Measurements from ENCODE around the gene GBGT1.
"Not testable (repeated sequence)": the region's sequence is repeated elsewhere in the genome, so short reads cannot be mapped to it uniquely, and the experiment has no call there.

Gene GBGT1

DNA sequence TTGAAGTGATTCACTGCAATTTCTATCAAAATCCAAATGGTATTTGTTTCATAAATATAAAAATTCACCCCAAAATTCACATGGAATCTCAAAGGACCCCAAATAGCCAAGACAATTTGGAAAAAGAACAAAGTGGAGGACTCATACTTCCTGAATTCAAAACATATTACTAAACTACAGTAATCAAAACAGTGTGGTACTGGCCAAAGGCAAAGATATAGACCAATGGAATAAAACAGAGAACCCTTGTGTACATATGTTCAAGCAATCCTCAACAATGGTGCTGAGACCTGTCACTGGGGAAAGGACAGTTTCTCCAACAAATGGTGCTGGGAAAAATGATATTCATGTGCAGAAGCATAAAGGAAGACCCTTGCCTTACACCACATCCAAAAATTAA is 31.3 kb upstream of the GBGT1 start:
- DNase-seq (ENCODE audit: low spot score): no peak

DNA sequence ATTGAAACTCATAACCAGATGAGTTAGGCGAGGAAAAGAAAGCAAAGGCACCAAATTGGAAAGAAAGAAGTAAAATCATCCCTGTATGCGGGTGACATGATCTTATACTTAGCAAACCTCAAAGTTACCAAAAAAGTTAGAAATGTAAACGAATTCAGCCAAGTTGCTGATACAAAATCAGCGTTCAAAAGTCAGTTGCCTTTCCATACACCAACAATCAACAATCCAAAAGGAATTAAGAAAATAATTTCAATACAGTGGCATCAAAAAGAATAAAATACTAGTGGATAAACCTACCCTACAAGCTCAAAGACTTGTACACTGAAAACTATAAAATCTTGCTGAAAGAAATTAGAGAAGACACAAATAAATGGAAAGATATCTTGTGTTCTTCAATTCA is 30.9 kb upstream of the GBGT1 start:
- no peak for DNase-seq (ENCODE audit: low spot score)

DNA sequence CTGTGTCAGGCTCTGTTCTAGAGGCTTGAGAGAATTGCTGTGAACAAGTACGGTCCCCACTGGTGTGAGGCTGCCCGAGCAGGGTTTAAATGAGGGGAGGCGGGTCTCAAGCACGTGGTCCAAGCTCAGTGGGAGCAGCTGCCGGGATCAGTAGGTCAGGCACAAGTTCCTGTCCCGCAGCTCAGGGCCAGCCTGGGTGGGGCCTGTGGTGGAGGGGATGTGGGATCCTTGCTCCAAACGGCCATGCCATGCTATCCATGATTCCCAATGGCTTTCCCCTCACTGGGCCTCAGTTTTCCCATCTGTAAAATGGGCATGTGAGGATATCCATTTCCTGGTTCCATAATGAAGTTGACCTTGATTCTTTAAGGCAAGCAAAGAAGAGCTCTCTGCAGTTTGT is 28.3 kb upstream of the GBGT1 start:
- DNase-seq (ENCODE audit: low spot score): no peak

DNA sequence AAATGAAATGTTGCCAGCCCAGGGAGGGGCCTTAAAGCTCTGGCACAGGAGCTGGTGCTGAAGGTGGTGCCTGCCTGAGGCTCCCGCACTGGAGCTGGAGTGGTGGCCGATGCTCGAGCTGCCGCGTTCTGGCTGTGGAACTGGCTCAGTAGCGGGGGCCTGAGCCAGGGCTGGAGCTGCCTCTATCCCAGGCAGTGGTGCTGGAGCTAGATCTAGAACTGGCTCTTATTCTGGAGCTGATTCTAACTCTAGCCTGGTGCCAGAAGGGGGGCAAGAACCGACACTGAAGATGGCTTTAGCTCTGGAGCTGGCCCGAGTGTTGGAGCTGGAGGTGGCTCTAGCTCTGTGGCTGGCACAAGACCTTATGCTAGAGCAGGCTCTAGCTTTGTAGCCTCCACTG is 26.1 kb upstream of the GBGT1 start:
- no peak for DNase-seq (ENCODE audit: low spot score)

DNA sequence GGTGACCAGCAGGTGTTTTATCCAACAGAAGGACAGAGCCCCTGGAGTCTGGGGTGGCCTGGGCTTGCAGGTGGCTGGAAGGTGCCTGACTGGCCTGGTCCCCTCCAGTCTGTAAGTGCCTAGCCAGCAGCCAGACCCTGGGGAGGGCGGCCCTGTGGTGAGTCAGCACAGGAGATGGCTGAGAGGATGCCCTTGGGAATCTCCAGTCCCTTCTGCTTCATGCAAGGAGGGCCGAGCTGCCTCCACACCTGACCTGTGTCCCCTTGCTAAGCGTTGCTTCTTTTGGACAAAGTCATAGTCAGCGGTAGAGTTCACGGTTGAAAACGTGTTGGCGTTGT is 25.1 kb upstream of the GBGT1 start:
- no peak for DNase-seq (ENCODE audit: low spot score)

DNA sequence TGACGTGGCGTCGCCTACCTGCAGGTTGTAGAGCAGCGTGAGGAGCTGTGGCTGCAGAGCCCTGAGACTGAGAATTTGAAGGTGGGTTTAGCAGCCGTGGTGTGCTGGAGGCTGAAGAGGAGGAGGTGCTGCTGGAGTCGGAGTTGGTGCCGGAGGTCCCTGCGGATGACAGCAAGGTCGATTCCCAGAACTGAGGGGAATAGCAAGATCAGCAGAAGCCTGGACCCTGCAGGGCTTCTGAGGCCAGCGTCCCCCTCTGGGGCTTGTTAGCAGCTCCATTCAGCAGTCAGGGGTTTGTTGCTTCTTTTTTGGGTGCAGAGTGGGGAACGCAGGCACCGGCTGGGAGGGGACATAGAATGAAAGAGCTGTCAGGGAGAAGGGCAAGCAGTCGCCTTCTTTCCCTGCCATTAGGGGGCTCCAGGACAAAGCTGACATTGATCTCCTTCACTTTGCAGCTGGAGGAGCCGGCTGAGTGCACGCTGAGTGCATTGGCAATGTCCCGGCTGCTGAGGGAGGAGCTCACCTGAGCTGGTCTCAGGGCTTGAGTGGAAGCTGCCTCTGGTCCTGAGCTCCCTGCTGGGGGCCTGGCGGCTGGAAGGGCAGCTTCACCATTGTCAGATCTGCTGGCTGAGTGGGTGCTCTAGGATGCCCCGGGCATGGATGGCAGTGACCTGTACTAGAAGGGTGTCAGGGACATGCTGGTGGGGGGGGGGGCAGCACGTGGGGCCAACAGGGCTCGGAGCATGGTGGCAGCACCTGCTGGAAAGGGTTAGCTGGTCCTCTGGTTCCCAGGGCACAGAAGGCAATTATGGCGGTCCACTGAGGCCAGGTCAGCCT is 24.5 kb upstream of the GBGT1 start:
- DNase-seq (ENCODE audit: low spot score): peak; percentile 27

DNA sequence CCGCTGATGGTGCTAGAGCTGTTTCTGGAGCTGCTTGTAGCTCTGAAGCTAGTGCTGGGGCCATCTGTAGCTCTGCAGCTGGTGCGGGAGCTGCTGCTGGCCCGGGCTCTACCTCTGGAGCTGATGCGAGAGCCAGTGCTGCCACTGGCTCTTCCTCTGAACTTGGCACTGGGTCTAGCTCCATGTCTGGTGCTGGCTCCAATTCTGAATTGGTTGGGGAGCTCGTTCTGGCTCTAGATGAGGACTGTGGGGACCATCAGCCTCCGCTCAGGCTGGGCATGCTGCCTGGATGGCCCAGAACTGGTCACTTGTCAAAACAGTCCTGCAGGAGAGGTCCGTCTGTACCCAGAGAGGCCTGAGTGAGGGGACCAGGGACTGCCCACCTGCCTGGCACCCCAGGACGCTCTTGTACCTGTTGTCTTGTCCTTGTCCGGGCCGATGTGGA is 23.9 kb upstream of the GBGT1 start:
- no peak for DNase-seq (ENCODE audit: low spot score)

DNA sequence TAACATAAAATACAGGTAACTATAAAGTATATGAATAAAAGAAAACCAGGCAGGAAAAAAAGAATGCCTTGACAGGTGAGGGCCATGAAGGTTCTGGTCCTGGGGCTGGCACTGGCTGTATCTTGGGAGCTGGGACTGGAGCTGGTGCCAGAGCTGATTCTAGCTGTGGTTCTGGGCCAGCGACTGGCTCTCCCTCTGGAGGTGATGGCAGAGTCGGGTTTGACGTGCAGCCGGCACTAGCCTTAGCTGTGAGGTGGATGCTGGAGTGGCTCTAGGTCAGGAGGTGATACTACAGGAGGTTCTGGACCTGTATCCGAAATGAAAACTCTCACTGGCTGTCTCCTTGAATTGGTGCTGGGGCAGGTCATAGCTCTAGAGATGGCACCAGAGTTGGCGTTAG is 23.0 kb upstream of the GBGT1 start:
- DNase-seq (ENCODE audit: low spot score): no peak

DNA sequence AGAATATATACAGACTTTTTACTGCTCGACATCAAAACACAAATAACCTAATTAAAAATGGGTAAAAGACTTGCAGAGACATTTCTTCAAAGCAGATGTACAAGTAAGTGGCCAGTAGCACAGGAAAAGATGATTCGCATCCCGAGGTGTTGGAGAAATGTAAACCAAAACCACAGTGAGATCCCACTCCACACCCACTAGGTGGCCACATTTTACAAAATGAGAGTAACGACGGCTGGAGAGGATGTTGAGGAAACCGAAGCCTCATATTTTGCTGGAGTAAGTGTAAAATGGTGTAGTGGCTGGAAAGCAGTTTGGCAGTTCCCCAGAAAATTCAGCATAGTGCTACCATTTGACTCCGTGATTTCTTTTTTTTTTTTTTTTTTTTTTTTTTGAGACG is 21.3 kb upstream of the GBGT1 start:
- DNase-seq (ENCODE audit: low spot score): peak; percentile 79

DNA sequence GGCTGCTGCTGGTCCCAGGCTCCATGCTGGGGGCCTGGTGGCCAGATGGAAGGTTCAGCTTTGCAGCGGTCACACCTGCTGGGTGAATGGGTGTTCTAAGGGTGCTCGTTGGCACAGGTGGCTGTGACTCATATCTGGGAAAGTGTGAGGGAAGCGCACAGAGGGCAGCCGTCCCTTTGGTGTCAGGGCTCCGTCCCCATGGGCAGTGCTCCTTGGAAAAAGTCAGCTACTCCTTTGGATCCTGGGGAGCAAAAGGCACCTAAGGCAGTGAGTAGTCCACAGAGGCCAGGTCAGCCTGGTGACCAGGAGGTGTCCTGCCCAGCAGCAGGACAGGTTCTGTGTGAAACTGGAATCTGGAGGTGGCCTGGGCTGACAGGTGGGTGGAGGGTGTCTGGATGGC is 18.4 kb upstream of the GBGT1 start:
- DNase-seq (ENCODE audit: low spot score): no peak

DNA sequence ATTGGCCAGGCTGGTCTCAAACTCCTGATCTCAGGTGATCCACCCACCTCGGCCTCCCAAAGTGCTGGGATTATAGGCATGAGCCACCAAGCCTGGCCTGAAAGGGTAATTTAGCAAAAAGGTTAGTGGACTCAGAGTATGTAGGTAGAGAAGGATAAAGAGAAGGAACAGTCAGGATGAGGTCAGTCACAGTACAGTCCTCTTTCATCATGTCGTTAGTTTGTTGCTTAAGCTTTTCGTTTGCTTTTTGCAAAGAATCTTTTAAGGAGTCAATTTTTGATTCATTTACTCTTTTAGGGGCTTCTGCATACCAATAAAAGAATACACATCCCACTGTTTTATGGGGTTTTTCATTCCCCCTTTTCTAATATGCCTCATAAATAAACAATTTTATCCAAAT is 17.8 kb upstream of the GBGT1 start:
- DNase-seq (ENCODE audit: low spot score): no peak

DNA sequence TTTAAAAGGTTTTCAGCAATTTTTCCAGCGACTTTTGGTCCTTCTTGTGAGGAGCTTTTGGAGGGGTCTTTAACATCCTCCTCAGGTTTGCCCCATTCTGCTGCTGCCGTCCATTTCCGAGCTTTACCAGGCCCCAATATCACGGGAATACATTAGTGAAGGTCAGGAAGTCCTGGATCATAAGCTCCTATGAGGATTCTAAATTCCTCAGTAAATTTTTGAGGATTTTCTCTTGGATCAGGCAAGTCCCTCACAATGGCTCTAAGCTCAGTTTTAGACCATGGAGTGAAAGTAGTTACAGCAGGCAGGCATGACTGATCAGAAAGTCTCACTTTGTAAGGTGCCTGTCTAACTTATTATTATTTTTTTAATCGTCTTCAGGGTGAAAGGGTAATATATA is 17.2 kb upstream of the GBGT1 start:
- no peak for DNase-seq (ENCODE audit: low spot score)

DNA sequence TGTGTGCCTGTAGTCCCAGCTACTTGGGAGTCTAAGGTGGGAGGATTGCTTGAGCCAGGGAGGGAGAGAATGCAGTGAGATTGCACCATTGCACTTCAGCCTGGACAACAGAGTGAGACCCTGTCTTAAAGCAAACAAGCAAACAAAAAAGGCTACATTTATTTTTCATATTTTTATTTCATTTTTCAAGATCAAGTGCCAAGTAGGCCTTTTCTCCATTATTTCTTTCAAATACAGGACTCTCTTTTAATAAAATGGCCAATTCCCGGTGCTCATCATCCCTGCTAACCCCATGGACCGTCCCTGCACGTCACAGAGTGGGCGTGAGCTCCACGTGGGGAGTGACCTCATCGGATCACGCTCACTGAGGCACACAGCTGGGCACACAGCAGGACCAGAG is 9.3 kb upstream of the GBGT1 start:
- no peak for DNase-seq (ENCODE audit: low spot score)

DNA sequence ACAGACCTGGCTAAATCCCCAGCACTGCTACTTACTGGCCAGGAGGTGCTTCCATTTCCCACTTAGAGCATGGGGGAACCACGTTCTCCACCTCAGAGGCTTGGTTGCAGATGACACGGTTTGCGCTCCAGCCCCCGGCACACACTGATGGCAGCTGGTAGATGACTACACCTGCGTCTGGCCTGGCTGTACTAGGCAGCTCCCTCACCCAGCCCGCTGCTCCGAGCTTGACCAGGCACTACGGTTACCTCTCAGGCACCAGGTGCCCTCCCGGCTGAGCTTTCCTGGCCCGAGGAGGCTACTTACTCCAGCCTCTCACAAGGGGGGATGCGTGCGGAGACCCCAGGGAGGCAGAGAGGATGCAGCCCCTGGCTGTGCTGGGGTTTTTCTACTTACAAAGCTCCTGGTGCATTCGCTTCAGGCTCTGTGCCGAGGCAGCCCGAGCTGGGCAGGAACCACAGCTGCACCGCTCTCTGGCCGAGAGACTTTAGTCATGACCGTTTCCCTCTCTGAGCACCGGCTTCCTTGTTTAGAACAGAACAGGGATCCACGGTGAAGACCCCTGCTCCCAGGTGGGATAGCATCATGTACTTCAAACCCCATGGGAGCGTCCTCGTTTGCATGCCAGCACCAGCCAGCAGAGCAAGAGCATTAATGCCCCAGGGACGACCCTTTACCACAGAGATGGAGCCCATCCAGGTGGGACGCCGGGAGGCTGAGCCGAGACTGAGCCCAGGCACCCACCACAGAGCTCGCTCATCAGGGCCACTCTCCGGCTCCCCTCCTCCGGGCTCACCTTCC is 7.6 kb upstream of the GBGT1 start:
- no peak for DNase-seq (ENCODE audit: low spot score)

DNA sequence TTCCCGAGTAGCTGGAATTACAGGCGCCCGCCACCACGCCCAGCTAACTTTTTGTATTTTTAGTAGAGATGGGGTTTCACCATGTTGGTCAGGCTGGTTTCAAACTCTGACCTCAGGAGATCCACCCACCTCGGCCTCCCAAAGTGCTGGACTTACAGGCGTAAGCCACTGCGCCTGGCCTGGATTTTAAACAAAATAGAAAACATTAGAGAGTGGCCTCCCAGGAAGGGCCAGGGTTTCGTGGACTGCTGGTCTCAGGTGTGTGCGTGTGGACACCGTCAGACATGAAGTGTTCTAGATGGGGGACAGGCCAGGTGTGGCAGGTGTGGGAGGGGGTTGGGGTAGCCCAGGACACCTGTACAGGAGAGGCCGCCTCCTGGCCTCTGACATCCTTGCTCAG is 7.0 kb upstream of the GBGT1 start:
- no peak for DNase-seq (ENCODE audit: low spot score)

DNA sequence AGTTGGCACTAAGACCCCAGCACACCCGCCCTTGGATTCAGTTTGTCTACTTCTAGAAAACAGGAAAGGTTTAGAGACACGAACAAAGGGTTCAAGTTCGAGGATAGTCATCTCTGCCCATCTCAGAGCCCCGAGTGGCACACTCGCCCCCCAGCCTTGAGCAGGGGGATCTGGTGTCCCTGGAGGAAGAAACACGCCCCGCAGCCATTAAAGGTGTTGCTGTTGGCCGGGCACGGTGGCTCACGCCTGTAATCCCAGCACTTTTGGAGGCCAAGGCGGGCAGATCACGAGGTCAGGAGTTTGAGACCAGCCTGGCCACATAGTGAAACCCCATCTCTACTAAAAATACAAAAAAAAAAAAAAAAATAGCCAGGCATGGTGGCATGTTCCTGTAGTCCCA is 6.0 kb upstream of the GBGT1 start:
- not testable (repeated sequence) for DNase-seq (ENCODE audit: low spot score)

DNA sequence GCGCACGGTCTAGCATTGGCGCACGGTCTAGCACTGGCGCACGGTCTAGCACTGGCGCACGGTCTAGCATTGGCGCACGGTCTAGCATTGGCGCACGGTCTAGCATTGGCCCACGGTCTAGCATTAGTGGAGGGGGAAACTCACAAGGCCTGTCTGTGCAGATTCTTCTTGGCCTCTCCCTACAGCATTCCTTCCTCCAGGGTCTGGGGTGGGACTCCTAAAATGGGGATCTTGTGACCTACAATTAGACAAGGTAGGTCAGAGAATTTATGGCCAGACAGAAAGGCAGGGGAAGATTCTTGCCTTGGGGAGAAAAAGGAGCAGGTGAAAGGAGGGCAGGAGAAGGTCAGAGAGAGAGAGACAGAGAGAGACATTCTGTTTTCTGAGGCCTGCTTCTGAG is 5.4 kb upstream of the GBGT1 start:
- DNase-seq (ENCODE audit: low spot score): no peak

DNA sequence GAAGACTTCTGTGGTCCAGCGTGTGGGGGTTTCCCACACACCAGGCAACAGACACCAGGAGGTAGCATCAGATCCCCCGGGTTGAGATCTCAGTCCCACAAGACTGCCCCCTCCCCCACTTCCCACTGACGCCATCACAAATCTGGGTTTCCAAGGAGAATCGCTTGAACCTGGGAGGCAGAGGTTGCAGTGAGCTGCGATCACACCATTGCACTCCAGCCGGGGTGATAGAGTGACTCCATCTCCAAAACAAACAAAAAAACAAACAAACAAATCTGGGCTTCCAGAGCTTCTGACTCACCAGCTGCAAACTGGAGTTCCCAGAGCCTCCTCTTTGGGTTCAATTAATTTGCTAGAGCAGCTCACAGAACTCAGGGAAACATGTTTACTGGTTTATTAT is 4.7 kb upstream of the GBGT1 start:
- no peak for DNase-seq (ENCODE audit: low spot score)

DNA sequence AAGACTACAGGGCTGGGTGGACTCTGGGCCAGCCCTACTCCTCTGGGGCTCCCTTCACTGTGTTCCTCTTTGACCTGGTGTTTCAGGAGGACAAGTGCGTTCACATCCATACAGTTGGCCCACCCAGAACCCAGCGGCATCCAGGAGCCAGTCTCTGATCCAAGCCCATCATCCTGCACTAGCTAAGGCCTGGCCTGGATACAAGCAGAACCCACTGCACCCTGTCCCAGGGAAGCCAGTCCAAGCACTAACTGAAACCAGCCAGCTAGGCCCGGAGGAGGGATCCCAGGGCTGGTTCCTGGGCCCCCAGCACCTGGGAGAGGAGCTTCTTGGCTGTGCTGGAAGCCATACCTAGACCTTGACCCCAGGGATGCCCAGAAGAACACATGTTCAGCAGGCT is 4.1 kb upstream of the GBGT1 start:
- no peak for DNase-seq (ENCODE audit: low spot score)

DNA sequence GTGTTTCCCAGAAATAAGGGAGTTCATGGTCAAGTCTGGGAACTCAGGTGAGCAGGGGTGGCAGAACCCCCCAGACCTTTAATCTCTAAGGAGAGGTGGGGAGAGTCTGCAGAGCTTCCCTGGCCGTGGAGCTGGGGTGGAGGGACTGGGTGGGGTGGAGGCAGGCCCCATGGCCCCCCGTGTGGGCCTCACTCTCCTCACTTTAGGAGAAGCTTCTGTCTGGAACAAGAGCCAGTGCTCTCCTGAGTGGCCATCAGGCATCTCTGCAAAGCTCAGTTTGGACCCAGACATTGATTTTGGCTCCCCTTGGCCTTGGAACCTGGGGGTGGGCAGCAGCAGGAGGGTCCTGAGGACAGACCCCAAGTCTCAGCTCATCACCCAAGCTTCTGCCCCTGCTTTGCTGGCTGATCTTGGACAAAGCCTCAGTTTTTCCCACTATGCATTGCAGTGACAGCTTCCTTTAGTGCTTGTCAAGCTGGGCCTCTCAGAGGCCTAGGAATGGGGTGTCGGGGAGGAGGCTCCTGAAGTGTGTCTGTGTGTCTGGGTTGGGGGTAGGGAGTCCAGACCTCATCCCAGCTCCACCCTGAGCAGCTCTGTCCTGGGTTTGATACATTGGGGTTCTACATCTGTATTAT is 3.5 kb upstream of the GBGT1 start:
- no peak for DNase-seq (ENCODE audit: low spot score)

DNA sequence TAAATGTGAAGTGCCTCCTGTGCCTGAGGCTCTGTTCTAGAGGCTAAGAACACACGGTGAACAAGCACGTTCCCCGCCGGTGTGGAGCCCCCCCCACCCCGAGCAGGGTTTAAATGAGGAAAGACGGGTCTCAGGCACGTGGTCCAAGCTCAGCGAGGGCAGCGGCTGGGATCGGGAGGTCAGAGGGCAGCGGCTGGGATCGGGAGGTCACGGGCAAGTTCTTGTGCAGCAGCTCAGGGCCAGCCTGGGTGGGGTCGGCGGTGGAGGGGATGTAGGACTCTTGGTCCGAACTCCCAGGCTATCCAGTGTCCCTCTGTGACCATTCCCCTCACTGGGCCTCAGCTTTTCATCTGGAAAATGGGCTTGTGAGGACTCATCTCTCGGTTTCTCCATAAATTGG is 2.7 kb upstream of the GBGT1 start:
- DNase-seq (ENCODE audit: low spot score): no peak

DNA sequence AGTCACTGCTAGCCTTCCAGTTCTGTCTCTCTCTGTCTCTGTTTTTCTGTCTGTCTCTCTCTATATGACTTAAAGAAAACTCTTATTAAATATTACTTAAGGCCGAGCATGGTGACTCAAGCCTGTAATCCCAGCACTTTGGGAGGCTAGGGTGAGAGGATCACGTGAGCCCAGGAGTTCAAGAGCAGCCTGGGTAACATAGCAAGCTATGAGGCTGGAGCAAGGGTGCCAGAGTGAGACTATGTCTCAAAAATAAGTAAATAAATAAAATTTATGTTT is 1.7 kb upstream of the GBGT1 start:
- no peak for DNase-seq (ENCODE audit: low spot score)

DNA sequence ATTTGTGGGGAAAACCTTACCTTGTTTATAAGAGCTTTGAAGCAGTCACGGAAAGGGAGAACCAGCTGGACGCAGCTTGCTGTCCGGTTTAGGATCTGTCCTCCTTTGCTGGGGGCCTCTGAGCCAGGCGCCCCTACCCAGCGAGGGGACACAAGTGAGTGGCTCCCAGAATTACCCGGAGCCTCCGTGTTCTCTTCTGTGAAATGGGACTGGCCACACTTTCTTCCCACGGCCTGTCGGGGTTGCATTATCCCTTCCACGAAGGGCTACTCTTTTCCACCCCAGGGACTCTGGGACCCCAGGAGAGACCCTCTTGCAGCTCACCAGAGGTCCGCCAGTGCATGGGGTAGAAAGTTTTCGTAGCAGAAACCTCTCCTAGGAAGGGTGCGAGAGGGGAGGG is 477 bp upstream of the GBGT1 start:
- DNase-seq (ENCODE audit: low spot score): no peak
